Hepatocyte (in vitro differentiated cells): ENCODE data around the gene AMHR2. TPM values are rescaled to one million over a fixed set of nuclear protein-coding genes. Genes with fewer than 3 reads are reported as not detected.

Experiments used
- DNase-seq: peaks from one replicate; pipeline ENCODE4 v3.0.0-alpha.2; 2016; ENCODE audit warnings: low spot score
- H2AFZ ChIP-seq: fragments of 200-600 bp; sonication (generic); 2 replicates; pipeline ENCODE4 v1.6.0; 2016; ENCODE audit warnings: antibody characterized with exemption, mild to moderate bottlenecking
- H3K27ac ChIP-seq: fragments of 200-600 bp; sonication (generic); 2 replicates; pipeline ENCODE4 v1.5.1; 2016; ENCODE audit warnings: mild to moderate bottlenecking
- H3K27me3 ChIP-seq: fragments of 200-600 bp; sonication (generic); 2 replicates; pipeline ENCODE4 v1.6.1; 2016
- H3K36me3 ChIP-seq: fragments of 200-600 bp; sonication (generic); replicated peaks from 2 replicates; pipeline ENCODE4 v1.5.1; 2016; ENCODE audit warnings: low read depth; ENCODE audit not compliant: insufficient read depth
- H3K4me1 ChIP-seq: fragments of 200-600 bp; sonication (generic); 2 replicates; pipeline ENCODE4 v1.5.1; 2016; ENCODE audit warnings: mild to moderate bottlenecking, moderate library complexity; ENCODE audit not compliant: insufficient read depth
- H3K4me2 ChIP-seq: fragments of 200-600 bp; sonication (generic); 2 replicates; pipeline ENCODE4 v1.6.0; 2016
- H3K4me3 ChIP-seq: fragments of 200-600 bp; sonication (generic); 2 replicates; pipeline ENCODE4 v1.5.1; 2016; ENCODE audit warnings: mild to moderate bottlenecking
- H3K79me2 ChIP-seq: fragments of 200-600 bp; sonication (generic); 2 replicates; pipeline ENCODE4 v1.6.0; 2017; ENCODE audit warnings: mild to moderate bottlenecking
- H3K9me2 ChIP-seq: fragments of 200-600 bp; sonication (generic); replicated peaks from 2 replicates; pipeline ENCODE4 v1.6.0; 2017; ENCODE audit warnings: mild to moderate bottlenecking; ENCODE audit not compliant: insufficient read depth
- H3K9me3 ChIP-seq: fragments of 200-600 bp; sonication (generic); 2 replicates; pipeline ENCODE4 v1.5.1; 2016; ENCODE audit warnings: low read depth, mild to moderate bottlenecking
- H4K20me1 ChIP-seq: fragments of 200-600 bp; sonication (generic); 2 replicates; pipeline ENCODE4 v1.6.0; 2016; ENCODE audit warnings: mild to moderate bottlenecking; ENCODE audit not compliant: insufficient read depth, poor library complexity, severe bottlenecking
- EZH2 ChIP-seq: fragments of 200-600 bp; sonication (generic); IDR thresholded peaks from 2 replicates; pipeline ENCODE4 v1.6.1; 2016; ENCODE audit warnings: antibody characterized with exemption, mild to moderate bottlenecking, borderline replicate concordance
- EZH2phosphoT487 ChIP-seq: fragments of 200-600 bp; sonication (generic); IDR thresholded peaks from one replicate; pipeline ENCODE4 v1.6.1; 2018; ENCODE audit warnings: antibody characterized with exemption, mild to moderate bottlenecking, low read depth, moderate library complexity; ENCODE audit not compliant: unreplicated experiment, severe bottlenecking
- WGBS: methylation state at CpG from one replicate; pipeline ENCODE4 v1.1.6; 2016; ENCODE audit warnings: low lambda C conversion rate; ENCODE audit errors: missing lambda C conversion rate; 5-methylcytosine and 5-hydroxymethylcytosine counted together
- polyA plus RNA-seq: library from polyadenylated mRNA; unstranded; fragments of >200 nt; fragmentation: Nextera tagmentation; extraction: Ambion mirVana; gene quantifications from 2 replicates; pipeline ENCODE4 v1.2.1, GENCODE V29; 2016
- total RNA-seq: library from RNA; depleted of rRNA; stranded (reverse); fragments of >200 nt; gene quantifications from 2 replicates; pipeline ENCODE4 v1.2.3, GENCODE V29; 2014
- TF ChIP-seq, protein P1 (sequence below): fragments of 200-600 bp; sonication (generic); IDR thresholded peaks from 2 replicates; pipeline ENCODE4 v1.5.1; 2016; ENCODE audit warnings: antibody characterized with exemption, mild to moderate bottlenecking; ENCODE audit not compliant: poor library complexity

The AMHR2 gene
- total and polyA plus RNA-seq, 2 experiments from 2014 or later = 6.4 to 16.9 TPM

DNA sequence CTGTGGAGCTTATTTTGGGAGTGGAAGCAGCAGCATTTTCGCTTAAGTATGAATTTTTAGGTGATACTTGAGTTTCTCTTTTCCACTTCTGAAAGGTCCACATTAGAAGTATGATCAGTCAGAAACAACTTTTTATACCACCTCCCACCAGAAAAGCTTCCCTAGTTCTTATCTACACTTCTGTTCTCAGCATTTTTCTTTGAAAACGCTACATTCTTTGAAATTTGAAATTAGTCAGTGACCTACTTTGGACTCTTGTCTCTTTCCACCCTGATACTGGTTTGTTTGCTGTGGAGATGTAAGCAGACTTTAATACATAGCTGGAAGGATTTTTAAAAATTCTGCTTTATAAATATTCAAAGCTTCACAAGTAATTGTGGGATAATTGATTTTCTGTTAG is 50.4 kb downstream of the AMHR2 start:
- WGBS = 86% methylated on average over 2 of the region's 2 CpGs
- Histone ChIP-seq H3K27me3 (no peaks in the 10 kb centered on the region), H3K4me3 (no peak overlapping the region), H3K4me2 (peak overlapping the region; percentile 5), H2AFZ (no peak overlapping the region), H3K79me2 (peaks cover 89% of the 10 kb centered on the region), H3K9me3 (no peaks in the 10 kb centered on the region), H3K9me2 (no peaks in the 10 kb centered on the region), H3K36me3 (peaks cover 8% of the 10 kb centered on the region), H4K20me1 (peaks cover 91% of the 10 kb centered on the region), H3K27ac (peak overlapping the region; percentile 57), H3K4me1 (peaks cover 10% of the 10 kb centered on the region)
- no peak for TF ChIP-seq EZH2
- TF ChIP-seq, protein P1, sequence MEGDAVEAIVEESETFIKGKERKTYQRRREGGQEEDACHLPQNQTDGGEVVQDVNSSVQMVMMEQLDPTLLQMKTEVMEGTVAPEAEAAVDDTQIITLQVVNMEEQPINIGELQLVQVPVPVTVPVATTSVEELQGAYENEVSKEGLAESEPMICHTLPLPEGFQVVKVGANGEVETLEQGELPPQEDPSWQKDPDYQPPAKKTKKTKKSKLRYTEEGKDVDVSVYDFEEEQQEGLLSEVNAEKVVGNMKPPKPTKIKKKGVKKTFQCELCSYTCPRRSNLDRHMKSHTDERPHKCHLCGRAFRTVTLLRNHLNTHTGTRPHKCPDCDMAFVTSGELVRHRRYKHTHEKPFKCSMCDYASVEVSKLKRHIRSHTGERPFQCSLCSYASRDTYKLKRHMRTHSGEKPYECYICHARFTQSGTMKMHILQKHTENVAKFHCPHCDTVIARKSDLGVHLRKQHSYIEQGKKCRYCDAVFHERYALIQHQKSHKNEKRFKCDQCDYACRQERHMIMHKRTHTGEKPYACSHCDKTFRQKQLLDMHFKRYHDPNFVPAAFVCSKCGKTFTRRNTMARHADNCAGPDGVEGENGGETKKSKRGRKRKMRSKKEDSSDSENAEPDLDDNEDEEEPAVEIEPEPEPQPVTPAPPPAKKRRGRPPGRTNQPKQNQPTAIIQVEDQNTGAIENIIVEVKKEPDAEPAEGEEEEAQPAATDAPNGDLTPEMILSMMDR = no peak
- no peak for TF ChIP-seq EZH2phosphoT487
- DNase-seq = no peak

DNA sequence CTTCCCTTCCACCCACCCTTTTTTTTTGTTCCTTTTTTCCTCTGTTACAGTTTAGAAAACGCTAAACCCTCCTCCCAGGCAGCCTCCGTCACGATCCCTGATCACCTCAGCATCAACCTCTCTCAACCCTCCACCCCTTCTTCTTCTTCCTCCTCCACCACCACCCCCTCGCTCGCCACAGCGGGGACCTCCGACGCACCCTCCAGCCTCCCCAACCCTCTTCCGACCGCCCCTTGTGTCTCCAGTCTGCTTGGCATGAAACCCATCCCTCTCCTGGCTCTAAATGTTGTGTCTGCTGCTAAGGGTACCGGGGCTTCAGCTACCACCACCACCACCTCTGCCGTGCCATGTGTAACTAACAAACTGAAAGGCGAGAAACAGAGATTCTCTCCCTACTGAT is 51.2 kb downstream of the AMHR2 start:
- Histone ChIP-seq H3K9me3 (no peaks in the 10 kb centered on the region), H2AFZ (no peak overlapping the region), H3K36me3 (peaks cover 8% of the 10 kb centered on the region), H3K9me2 (no peaks in the 10 kb centered on the region), H3K79me2 (peaks cover 86% of the 10 kb centered on the region), H3K4me3 (no peak overlapping the region), H3K4me2 (peak overlapping the region; percentile 9), H3K27ac (peak overlapping the region; percentile 57), H3K27me3 (no peaks in the 10 kb centered on the region), H4K20me1 (peaks cover 96% of the 10 kb centered on the region), H3K4me1 (peaks cover 10% of the 10 kb centered on the region)
- TF ChIP-seq, protein P1 = no peak
- no peak for TF ChIP-seq EZH2phosphoT487
- TF ChIP-seq EZH2 = no peak
- WGBS = 88% methylated on average over 10 of the region's 13 CpGs
- no peak for DNase-seq

DNA sequence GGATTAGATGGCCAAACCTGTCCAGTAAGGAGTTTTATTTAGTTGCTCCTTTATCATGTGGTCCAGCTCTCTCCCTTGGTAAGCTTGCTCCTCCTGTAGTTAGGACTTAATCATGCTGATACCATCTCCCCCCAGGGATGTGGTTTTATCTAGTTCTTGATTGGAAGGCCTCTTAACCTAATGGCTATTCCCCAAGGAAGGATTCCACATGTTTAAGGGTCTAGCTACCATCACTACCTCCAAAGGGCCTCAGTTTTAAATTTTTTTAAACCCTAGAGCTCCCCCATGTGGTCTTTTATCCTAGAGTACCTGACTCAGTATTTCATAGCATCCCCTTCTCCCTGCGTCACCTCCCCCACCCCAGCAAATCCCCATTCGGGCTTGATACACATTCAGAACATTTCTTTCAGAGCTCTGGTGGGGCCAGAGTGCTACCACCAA is 53.1 kb downstream of the AMHR2 start:
- TF ChIP-seq EZH2 = no peak
- TF ChIP-seq, protein P1 = peak; percentile 34
- WGBS = 68% methylated on average over 2 of the region's 2 CpGs
- H3K36me3 ChIP-seq = peaks cover 8% of the 10 kb centered on the region

DNA sequence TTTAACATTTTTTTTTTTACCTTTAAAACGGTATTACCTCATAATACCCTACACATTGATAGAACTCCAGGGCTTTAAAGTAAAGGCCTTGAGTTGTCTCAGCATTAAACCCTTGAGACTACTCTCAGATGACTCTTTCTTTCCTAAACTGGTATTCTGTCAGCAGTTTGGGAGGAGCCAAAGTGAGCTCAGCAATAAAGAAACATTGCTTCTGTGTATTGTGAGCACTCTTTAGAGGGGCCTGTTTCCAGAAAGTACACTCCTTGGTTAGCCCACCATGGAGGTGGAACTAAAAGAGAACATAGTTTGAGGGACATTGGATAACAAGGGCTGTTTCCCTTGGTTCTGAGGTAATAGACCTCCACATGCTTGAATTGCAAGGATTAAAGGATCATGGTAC is 55.2 kb downstream of the AMHR2 start:
- Histone ChIP-seq H3K4me1 (peaks cover 6% of the 10 kb centered on the region), H3K79me2 (peaks cover 51% of the 10 kb centered on the region), H3K4me2 (no peak overlapping the region), H3K9me2 (no peaks in the 10 kb centered on the region), H3K4me3 (no peak overlapping the region), H4K20me1 (peaks cover 76% of the 10 kb centered on the region), H3K27ac (peak overlapping the region; percentile 59), H2AFZ (no peak overlapping the region), H3K36me3 (peaks cover 8% of the 10 kb centered on the region), H3K27me3 (no peaks in the 10 kb centered on the region), H3K9me3 (no peaks in the 10 kb centered on the region)
- no peak for DNase-seq
- TF ChIP-seq, protein P1 = no peak
- TF ChIP-seq EZH2 = no peak
- TF ChIP-seq EZH2phosphoT487 = no peak
- 86% methylated on average over 1 of the region's 1 CpG for WGBS

More for the DNA sequence above, 53.1 kb downstream of the AMHR2 start:
- Histone ChIP-seq H3K4me2 (no peak overlapping the region), H3K9me3 (no peaks in the 10 kb centered on the region), H3K4me1 (peaks cover 10% of the 10 kb centered on the region), H2AFZ (no peak overlapping the region), H3K27ac (no peak overlapping the region), H3K27me3 (no peaks in the 10 kb centered on the region), H3K9me2 (no peaks in the 10 kb centered on the region), H3K4me3 (no peak overlapping the region), H3K79me2 (peaks cover 72% of the 10 kb centered on the region), H4K20me1 (peaks cover 92% of the 10 kb centered on the region)
- DNase-seq = no peak
